Transverse colon (tissue), 4 donors: ENCODE data around the gene HS3ST5.

Source experiments
- EP300 ChIP-seq: sonication (generic); formaldehyde crosslinking; IDR thresholded peaks from one replicate; pipeline ENCODE4 v1.6.1; 2017; ENCODE audit warnings: antibody characterized with exemption, low read depth
- POLR2AphosphoS5 ChIP-seq, 3 donors: sonication (generic); formaldehyde crosslinking; IDR thresholded peaks; one replicate each; pipeline ENCODE4 v1.6.1; 2016; ENCODE audit warnings: antibody characterized with exemption in 3 of 3
- TF ChIP-seq, protein P1 (sequence below), 5 experiments: fragments of 200-600 bp in 3 of 5; fragments of 450-650 bp in 2 of 5; sonication (generic) in 3 of 5; IDR thresholded peaks; 1 replicate in 2 of 5; 2 replicates in 3 of 5; pipeline ENCODE4 v1.5.1; 2016 to 2017; ENCODE audit warnings: antibody characterized with exemption in 5 of 5, inconsistent platforms in 3 of 5, mild to moderate bottlenecking in 2 of 5, moderate library complexity in 1 of 5

DNA sequence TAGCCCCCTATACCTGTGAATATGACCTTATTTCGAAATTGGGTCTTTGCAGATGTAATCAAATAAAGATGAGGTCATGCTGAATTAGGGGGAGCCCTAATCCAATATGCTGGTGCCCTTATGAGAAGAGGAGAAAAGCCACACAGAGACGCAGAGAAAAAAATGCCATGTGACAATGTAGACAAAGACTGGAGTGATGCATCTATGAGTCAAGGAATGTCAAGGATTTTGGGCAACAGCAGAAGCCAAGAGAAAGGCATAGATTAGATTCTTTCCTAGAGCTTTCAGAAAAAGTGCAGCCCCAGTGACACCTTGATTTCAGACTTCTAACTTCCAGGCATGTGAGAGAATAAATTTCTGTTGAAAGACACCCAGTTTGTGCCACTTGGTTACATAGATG, 47.4 kb upstream of the HS3ST5 start:
- TF ChIP-seq, protein P1, sequence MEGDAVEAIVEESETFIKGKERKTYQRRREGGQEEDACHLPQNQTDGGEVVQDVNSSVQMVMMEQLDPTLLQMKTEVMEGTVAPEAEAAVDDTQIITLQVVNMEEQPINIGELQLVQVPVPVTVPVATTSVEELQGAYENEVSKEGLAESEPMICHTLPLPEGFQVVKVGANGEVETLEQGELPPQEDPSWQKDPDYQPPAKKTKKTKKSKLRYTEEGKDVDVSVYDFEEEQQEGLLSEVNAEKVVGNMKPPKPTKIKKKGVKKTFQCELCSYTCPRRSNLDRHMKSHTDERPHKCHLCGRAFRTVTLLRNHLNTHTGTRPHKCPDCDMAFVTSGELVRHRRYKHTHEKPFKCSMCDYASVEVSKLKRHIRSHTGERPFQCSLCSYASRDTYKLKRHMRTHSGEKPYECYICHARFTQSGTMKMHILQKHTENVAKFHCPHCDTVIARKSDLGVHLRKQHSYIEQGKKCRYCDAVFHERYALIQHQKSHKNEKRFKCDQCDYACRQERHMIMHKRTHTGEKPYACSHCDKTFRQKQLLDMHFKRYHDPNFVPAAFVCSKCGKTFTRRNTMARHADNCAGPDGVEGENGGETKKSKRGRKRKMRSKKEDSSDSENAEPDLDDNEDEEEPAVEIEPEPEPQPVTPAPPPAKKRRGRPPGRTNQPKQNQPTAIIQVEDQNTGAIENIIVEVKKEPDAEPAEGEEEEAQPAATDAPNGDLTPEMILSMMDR (IDR thresholded peaks at IDR 0.05): no peak
- TF ChIP-seq EP300: no peak
- no peak for TF ChIP-seq POLR2AphosphoS5 (IDR thresholded peaks at IDR 0.05)
